ENCODE results near the gene AGAP1.

AGAP1 gene

GRCh38 chr2:236146436-236146835 is 652.6 kb downstream of the AGAP1 start:
- no peaks in the 10 kb centered on the region for H3K27me3 ChIP-seq (ENCODE audit: control insufficient read depth, insufficient read depth, low read length)
- no peak overlapping the region for H3K27ac ChIP-seq (ENCODE audit: low read length)
- H3K4me3 ChIP-seq (ENCODE audit: low read length) = no peak overlapping the region
- WGBS (ENCODE audit: insufficient coverage, insufficient read length) = no CpG with 5 or more reads among the region's 7 CpGs
- H3K4me1 ChIP-seq (ENCODE audit: control insufficient read depth, insufficient read depth, low read length) = peaks cover 2% of the 10 kb centered on the region; the same call in 1 of the 2 replicates
- H3K36me3 ChIP-seq (ENCODE audit: control insufficient read depth, insufficient read depth, low read length) = no peaks in the 10 kb centered on the region
- no peak for DNase-seq (ENCODE audit: low read depth, low spot score)
- no peaks in the 10 kb centered on the region for H3K9me3 ChIP-seq (ENCODE audit: control insufficient read depth, insufficient read depth, low read length)

GRCh38 chr2:236155406-236155805 is 661.6 kb downstream of the AGAP1 start:
- Histone ChIP-seq H3K27ac (ENCODE audit: low read length) (no peak overlapping the region), H3K4me3 (ENCODE audit: low read length) (no peak overlapping the region), H3K4me1 (ENCODE audit: control insufficient read depth, insufficient read depth, low read length) (peaks cover 7% of the 10 kb centered on the region), H3K36me3 (ENCODE audit: control insufficient read depth, insufficient read depth, low read length) (no peaks in the 10 kb centered on the region), H3K9me3 (ENCODE audit: control insufficient read depth, insufficient read depth, low read length) (no peaks in the 10 kb centered on the region), H3K27me3 (ENCODE audit: control insufficient read depth, insufficient read depth, low read length) (peaks cover 20% of the 10 kb centered on the region)
- DNase-seq (ENCODE audit: low read depth, low spot score) = no peak
- WGBS (ENCODE audit: insufficient coverage, insufficient read length) = no CpG with 5 or more reads among the region's 3 CpGs

- H3K27me3 ChIP-seq (ENCODE audit: control insufficient read depth, insufficient read depth, low read length) = peaks cover 28% of the 10 kb centered on the region
- H3K4me1 ChIP-seq (ENCODE audit: control insufficient read depth, insufficient read depth, low read length) = peaks cover 10% of the 10 kb centered on the region
- DNase-seq (ENCODE audit: low read depth, low spot score) = no peak
- no CpG with 5 or more reads among the region's 16 CpGs for WGBS (ENCODE audit: insufficient coverage, insufficient read length)
- H3K36me3 ChIP-seq (ENCODE audit: control insufficient read depth, insufficient read depth, low read length) = no peaks in the 10 kb centered on the region
- no peak overlapping the region for H3K27ac ChIP-seq (ENCODE audit: low read length)
- no peak overlapping the region for H3K4me3 ChIP-seq (ENCODE audit: low read length)
- no peaks in the 10 kb centered on the region for H3K9me3 ChIP-seq (ENCODE audit: control insufficient read depth, insufficient read depth, low read length)
These were observed 662.4 kb downstream of the AGAP1 start for GRCh38 chr2:236156095-236156859.

GRCh38 chr2:236156860-236157194 is 663.0 kb downstream of the AGAP1 start:
- WGBS (ENCODE audit: insufficient coverage, insufficient read length) = no CpG with 5 or more reads among the region's 7 CpGs
- H3K27me3 ChIP-seq (ENCODE audit: control insufficient read depth, insufficient read depth, low read length) = peaks cover 34% of the 10 kb centered on the region
- no peak overlapping the region for H3K27ac ChIP-seq (ENCODE audit: low read length)
- H3K36me3 ChIP-seq (ENCODE audit: control insufficient read depth, insufficient read depth, low read length) = no peaks in the 10 kb centered on the region
- H3K9me3 ChIP-seq (ENCODE audit: control insufficient read depth, insufficient read depth, low read length) = no peaks in the 10 kb centered on the region
- H3K4me3 ChIP-seq (ENCODE audit: low read length) = no peak overlapping the region
- peaks cover 14% of the 10 kb centered on the region for H3K4me1 ChIP-seq (ENCODE audit: control insufficient read depth, insufficient read depth, low read length)
- no peak for DNase-seq (ENCODE audit: low read depth, low spot score)

DNA sequence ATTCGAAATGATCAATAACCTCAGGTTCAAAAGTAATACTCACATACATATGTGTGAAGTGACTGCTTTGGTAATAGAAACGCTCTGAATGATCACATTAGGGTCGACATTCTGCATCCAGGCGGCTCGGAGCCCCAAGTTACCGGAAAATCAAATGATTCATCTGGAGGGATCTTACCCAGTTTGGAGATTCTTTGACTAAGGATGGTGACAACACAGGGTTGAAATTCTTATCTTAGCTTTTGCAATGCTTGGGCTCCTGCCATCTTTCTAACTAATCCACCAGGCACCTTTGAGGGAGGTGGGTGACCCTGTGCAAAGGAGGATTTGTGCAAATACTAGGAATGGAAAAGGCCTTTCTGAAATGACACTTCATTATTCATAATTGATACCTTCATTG is 663.5 kb downstream of the AGAP1 start:
- no peaks in the 10 kb centered on the region for H3K9me3 ChIP-seq (ENCODE audit: control insufficient read depth, insufficient read depth, low read length)
- no CpG with 5 or more reads among the region's 6 CpGs for WGBS (ENCODE audit: insufficient coverage, insufficient read length)
- no peak overlapping the region for H3K4me3 ChIP-seq (ENCODE audit: low read length)
- H3K27me3 ChIP-seq (ENCODE audit: control insufficient read depth, insufficient read depth, low read length) = peaks cover 39% of the 10 kb centered on the region
- H3K36me3 ChIP-seq (ENCODE audit: control insufficient read depth, insufficient read depth, low read length) = no peaks in the 10 kb centered on the region
- H3K27ac ChIP-seq (ENCODE audit: low read length) = no peak overlapping the region
- no peak for DNase-seq (ENCODE audit: low read depth, low spot score)
- H3K4me1 ChIP-seq (ENCODE audit: control insufficient read depth, insufficient read depth, low read length) = peaks cover 16% of the 10 kb centered on the region

- peaks cover 18% of the 10 kb centered on the region for H3K4me1 ChIP-seq (ENCODE audit: control insufficient read depth, insufficient read depth, low read length)
- no peaks in the 10 kb centered on the region for H3K9me3 ChIP-seq (ENCODE audit: control insufficient read depth, insufficient read depth, low read length)
- H3K27me3 ChIP-seq (ENCODE audit: control insufficient read depth, insufficient read depth, low read length) = peaks cover 45% of the 10 kb centered on the region
- WGBS (ENCODE audit: insufficient coverage, insufficient read length) = no CpG with 5 or more reads among the region's 10 CpGs
- DNase-seq (ENCODE audit: low read depth, low spot score) = no peak
- H3K4me3 ChIP-seq (ENCODE audit: low read length) = no peak overlapping the region
- H3K36me3 ChIP-seq (ENCODE audit: control insufficient read depth, insufficient read depth, low read length) = no peaks in the 10 kb centered on the region
- no peak overlapping the region for H3K27ac ChIP-seq (ENCODE audit: low read length)
These were observed 664.1 kb downstream of the AGAP1 start for GRCh38 chr2:236157815-236158498.

DNA sequence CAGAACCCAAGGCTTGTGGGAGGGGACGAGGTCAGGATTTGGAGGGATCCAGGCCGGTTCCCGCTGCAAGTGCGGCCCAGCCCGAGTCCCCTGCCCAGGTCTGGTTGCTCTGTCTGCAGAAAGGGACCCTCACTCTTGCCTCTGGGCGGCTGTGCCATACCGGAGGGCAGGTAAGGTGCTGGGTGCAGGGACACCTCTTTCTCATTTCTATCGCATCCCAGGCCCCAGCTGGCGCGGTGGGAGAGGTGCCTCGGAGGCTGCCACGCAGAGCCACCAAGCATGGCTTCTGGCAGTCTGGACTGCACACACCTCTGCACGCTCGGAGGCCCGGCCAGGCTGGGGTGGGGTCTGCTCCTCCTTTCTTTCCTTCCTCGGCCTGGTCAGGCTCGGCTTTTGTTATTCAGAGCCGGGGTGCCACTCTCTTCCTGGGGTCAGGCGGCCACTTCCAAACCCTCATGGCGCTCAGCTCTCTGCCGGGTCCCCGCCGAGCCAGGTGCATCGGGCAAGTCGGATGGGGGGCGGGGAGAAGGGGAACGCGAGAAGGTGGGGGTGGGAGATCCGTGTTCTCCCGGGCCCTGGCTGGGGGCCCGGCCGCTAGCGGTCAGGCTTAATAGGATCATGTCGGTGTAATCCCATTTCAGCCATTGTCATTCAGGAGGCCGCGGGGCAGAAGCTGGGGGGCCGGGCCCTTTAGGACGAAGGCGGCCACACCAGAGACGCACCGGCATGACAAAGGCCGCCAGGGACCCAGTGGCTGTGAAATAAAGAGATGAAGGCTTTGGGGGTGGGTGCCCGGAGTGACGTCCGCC is 665.3 kb downstream of the AGAP1 start:
- Histone ChIP-seq H3K4me3 (ENCODE audit: low read length) (no peak overlapping the region), H3K9me3 (ENCODE audit: control insufficient read depth, insufficient read depth, low read length) (no peaks in the 10 kb centered on the region), H3K27ac (ENCODE audit: low read length) (no peak overlapping the region), H3K4me1 (ENCODE audit: control insufficient read depth, insufficient read depth, low read length) (peaks cover 20% of the 10 kb centered on the region), H3K36me3 (ENCODE audit: control insufficient read depth, insufficient read depth, low read length) (no peaks in the 10 kb centered on the region), H3K27me3 (ENCODE audit: control insufficient read depth, insufficient read depth, low read length) (peaks cover 54% of the 10 kb centered on the region)
- WGBS (ENCODE audit: insufficient coverage, insufficient read length) = no CpG with 5 or more reads among the region's 45 CpGs
- DNase-seq (ENCODE audit: low read depth, low spot score) = no peak

GRCh38 chr2:236159778-236160170 is 665.9 kb downstream of the AGAP1 start:
- H3K36me3 ChIP-seq (ENCODE audit: control insufficient read depth, insufficient read depth, low read length) = no peaks in the 10 kb centered on the region
- WGBS (ENCODE audit: insufficient coverage, insufficient read length) = no CpG with 5 or more reads among the region's 33 CpGs
- no peaks in the 10 kb centered on the region for H3K9me3 ChIP-seq (ENCODE audit: control insufficient read depth, insufficient read depth, low read length)
- H3K27ac ChIP-seq (ENCODE audit: low read length) = no peak overlapping the region
- H3K4me3 ChIP-seq (ENCODE audit: low read length) = no peak overlapping the region
- DNase-seq (ENCODE audit: low read depth, low spot score) = no peak
- H3K4me1 ChIP-seq (ENCODE audit: control insufficient read depth, insufficient read depth, low read length) = peaks cover 20% of the 10 kb centered on the region
- H3K27me3 ChIP-seq (ENCODE audit: control insufficient read depth, insufficient read depth, low read length) = peaks cover 57% of the 10 kb centered on the region

DNA sequence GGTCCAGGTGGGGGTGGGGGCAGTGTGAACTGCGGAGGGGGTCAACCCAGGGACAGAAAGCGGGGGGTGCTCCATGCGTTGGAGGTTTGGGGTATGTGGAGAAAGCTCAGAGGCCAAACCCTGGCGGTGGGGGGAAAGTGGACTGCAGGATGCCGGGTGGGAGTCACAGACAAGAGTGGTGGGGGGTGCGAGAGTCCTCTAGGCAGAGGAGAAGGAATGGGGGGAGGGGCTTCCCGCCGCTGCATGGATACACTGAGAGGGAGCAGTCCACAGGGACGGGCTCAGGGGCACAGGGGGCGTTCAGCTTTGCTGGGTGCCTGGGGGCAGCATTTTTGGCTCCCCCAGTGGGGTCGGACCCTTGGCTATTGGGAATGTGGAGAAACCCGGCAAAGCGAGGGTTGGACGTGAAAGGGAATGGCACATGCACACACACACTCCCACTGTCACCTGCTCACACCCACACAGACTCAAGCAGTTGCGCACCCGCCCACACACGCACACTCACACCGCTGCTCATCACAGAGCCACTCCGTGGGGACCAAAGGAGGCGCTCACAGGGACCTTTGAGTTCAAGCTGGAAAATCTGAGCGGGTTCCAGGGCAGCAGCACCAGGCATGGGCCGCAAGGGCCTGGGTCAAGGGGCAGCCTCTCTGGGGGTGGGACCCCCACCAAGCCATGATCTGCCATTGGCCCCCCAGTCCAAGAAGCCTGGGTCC is 666.7 kb downstream of the AGAP1 start:
- peaks cover 20% of the 10 kb centered on the region for H3K4me1 ChIP-seq (ENCODE audit: control insufficient read depth, insufficient read depth, low read length)
- peaks cover 64% of the 10 kb centered on the region for H3K27me3 ChIP-seq (ENCODE audit: control insufficient read depth, insufficient read depth, low read length)
- no peak overlapping the region for H3K4me3 ChIP-seq (ENCODE audit: low read length)
- no peak for DNase-seq (ENCODE audit: low read depth, low spot score)
- no peaks in the 10 kb centered on the region for H3K36me3 ChIP-seq (ENCODE audit: control insufficient read depth, insufficient read depth, low read length)
- H3K27ac ChIP-seq (ENCODE audit: low read length) = no peak overlapping the region
- no CpG with 5 or more reads among the region's 22 CpGs for WGBS (ENCODE audit: insufficient coverage, insufficient read length)
- no peaks in the 10 kb centered on the region for H3K9me3 ChIP-seq (ENCODE audit: control insufficient read depth, insufficient read depth, low read length)

DNA sequence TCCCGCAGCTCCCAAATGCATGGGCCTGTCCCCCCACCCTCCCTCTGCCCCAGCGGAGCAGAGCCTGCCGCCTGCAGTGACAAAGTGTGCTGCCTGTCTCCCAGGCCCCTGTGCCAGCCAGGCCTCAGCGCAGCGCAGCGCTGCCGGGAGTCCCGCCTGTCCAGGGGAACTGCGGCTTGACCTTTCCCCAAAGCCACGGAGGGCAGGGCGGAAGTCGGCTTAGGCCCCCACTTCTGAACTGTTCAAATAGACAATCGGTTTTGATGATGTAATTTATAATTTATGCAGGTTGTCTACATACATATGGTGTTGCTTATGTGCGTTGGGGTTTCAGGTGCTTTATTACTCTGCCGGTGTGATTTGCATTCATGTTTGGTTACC is 667.2 kb downstream of the AGAP1 start:
- H3K4me3 ChIP-seq (ENCODE audit: low read length) = no peak overlapping the region
- H3K27me3 ChIP-seq (ENCODE audit: control insufficient read depth, insufficient read depth, low read length) = peaks cover 70% of the 10 kb centered on the region
- DNase-seq (ENCODE audit: low read depth, low spot score) = no peak
- peaks cover 20% of the 10 kb centered on the region for H3K4me1 ChIP-seq (ENCODE audit: control insufficient read depth, insufficient read depth, low read length)
- no CpG with 5 or more reads among the region's 15 CpGs for WGBS (ENCODE audit: insufficient coverage, insufficient read length)
- H3K9me3 ChIP-seq (ENCODE audit: control insufficient read depth, insufficient read depth, low read length) = no peaks in the 10 kb centered on the region
- H3K27ac ChIP-seq (ENCODE audit: low read length) = no peak overlapping the region
- H3K36me3 ChIP-seq (ENCODE audit: control insufficient read depth, insufficient read depth, low read length) = no peaks in the 10 kb centered on the region

All from iPS DF 6.9 (cell line).